Osteocyte (in vitro differentiated cells): ENCODE measurements around the gene MYH9. TPM values are rescaled to one million over a fixed set of nuclear protein-coding genes. Genes with fewer than 3 reads are reported as not detected.
"Not testable (repeated sequence)": the region's sequence is repeated elsewhere in the genome, so short reads cannot be mapped to it uniquely, and the experiment has no call there.

Experiments used
- DNase-seq: peaks from one replicate; pipeline ENCODE4 v3.0.0; 2021; ENCODE audit warnings: mixed read lengths; ENCODE audit not compliant: unreplicated experiment; ENCODE audit errors: extremely low spot score
- H3K27ac Mint-ChIP-seq: one replicate; pipeline ENCODE4 v1.8.0; 2021; ENCODE audit warnings: mild to moderate bottlenecking, mixed read lengths; ENCODE audit not compliant: unreplicated experiment
- H3K27me3 Mint-ChIP-seq: one replicate; pipeline ENCODE4 v1.8.0; 2021; ENCODE audit warnings: mixed read lengths; ENCODE audit not compliant: unreplicated experiment
- H3K36me3 Mint-ChIP-seq: one replicate; pipeline ENCODE4 v1.8.0; 2021; ENCODE audit warnings: mixed read lengths; ENCODE audit not compliant: unreplicated experiment
- H3K4me1 Mint-ChIP-seq: one replicate; pipeline ENCODE4 v1.8.0; 2021; ENCODE audit warnings: mixed read lengths; ENCODE audit not compliant: unreplicated experiment
- H3K4me3 Mint-ChIP-seq: one replicate; pipeline ENCODE4 v1.8.0; 2021; ENCODE audit warnings: mild to moderate bottlenecking, moderate library complexity, mixed read lengths; ENCODE audit not compliant: unreplicated experiment
- H3K9me3 Mint-ChIP-seq: one replicate; pipeline ENCODE4 v1.8.0; 2021; ENCODE audit warnings: mixed read lengths; ENCODE audit not compliant: unreplicated experiment
- CTCF ChIP-seq: fragments of 200-600 bp; sonication (generic); IDR thresholded peaks from 2 replicates; pipeline ENCODE4 v1.5.0; 2021; ENCODE audit warnings: antibody characterized with exemption, mild to moderate bottlenecking, moderate library complexity
- total RNA-seq: library from RNA; stranded (reverse); gene quantifications from 2 replicates; pipeline ENCODE4 v1.2.1, GENCODE V29; 2021

The MYH9 gene
- total RNA-seq, 1 donor from 2014 or later: 938 TPM

GRCh38 chr22:36294801-36295200, 93.0 kb downstream of the MYH9 start:
- TF ChIP-seq CTCF: no peak
- Mint-ChIP-seq H3K4me3 (no peak overlapping the region), H3K9me3 (no peaks in the 10 kb centered on the region), H3K27me3 (no peaks in the 10 kb centered on the region), H3K4me1 (no peaks in the 10 kb centered on the region), H3K27ac (no peak overlapping the region), H3K36me3 (peaks cover 56% of the 10 kb centered on the region)
- DNase-seq: no peak

- Mint-ChIP-seq H3K4me1 (no peaks in the 10 kb centered on the region), H3K9me3 (no peaks in the 10 kb centered on the region), H3K36me3 (peaks cover 57% of the 10 kb centered on the region), H3K27me3 (no peaks in the 10 kb centered on the region), H3K4me3 (no peak overlapping the region), H3K27ac (no peak overlapping the region)
- no peak for TF ChIP-seq CTCF
- no peak for DNase-seq
Measured at GRCh38 chr22:36294293-36294620, 93.5 kb downstream of the MYH9 start.

- peaks cover 58% of the 10 kb centered on the region for H3K36me3 Mint-ChIP-seq
- H3K4me1 Mint-ChIP-seq: no peaks in the 10 kb centered on the region
- no peaks in the 10 kb centered on the region for H3K9me3 Mint-ChIP-seq
- H3K27ac Mint-ChIP-seq: no peak overlapping the region
- no peaks in the 10 kb centered on the region for H3K27me3 Mint-ChIP-seq
- no peak for DNase-seq
- TF ChIP-seq CTCF: no peak
- no peak overlapping the region for H3K4me3 Mint-ChIP-seq
Measured at GRCh38 chr22:36293606-36294292, 94.0 kb downstream of the MYH9 start.

- H3K4me3 Mint-ChIP-seq: no peak overlapping the region
- H3K4me1 Mint-ChIP-seq: no peaks in the 10 kb centered on the region
- H3K27me3 Mint-ChIP-seq: no peaks in the 10 kb centered on the region
- TF ChIP-seq CTCF: no peak
- peaks cover 58% of the 10 kb centered on the region for H3K36me3 Mint-ChIP-seq
- no peaks in the 10 kb centered on the region for H3K9me3 Mint-ChIP-seq
- H3K27ac Mint-ChIP-seq: no peak overlapping the region
- no peak for DNase-seq
Measured at GRCh38 chr22:36292823-36293530, 94.8 kb downstream of the MYH9 start.

- H3K27me3 Mint-ChIP-seq: no peaks in the 10 kb centered on the region
- no peaks in the 10 kb centered on the region for H3K9me3 Mint-ChIP-seq
- H3K4me1 Mint-ChIP-seq: peaks cover under 1% of the 10 kb centered on the region
- no peak for TF ChIP-seq CTCF
- H3K27ac Mint-ChIP-seq: no peak overlapping the region
- peaks cover 56% of the 10 kb centered on the region for H3K36me3 Mint-ChIP-seq
- H3K4me3 Mint-ChIP-seq: no peak overlapping the region
- DNase-seq: no peak
Measured at GRCh38 chr22:36291831-36292740, 95.7 kb downstream of the MYH9 start.

- not testable (repeated sequence) for H3K4me3 Mint-ChIP-seq, H3K9me3 Mint-ChIP-seq, H3K27me3 Mint-ChIP-seq, H3K4me1 Mint-ChIP-seq, DNase-seq, H3K27ac Mint-ChIP-seq
- H3K36me3 Mint-ChIP-seq: peaks cover 59% of the 10 kb centered on the region
Measured at GRCh38 chr22:36290391-36291075, 97.2 kb downstream of the MYH9 start.

- not testable (repeated sequence) for H3K27me3 Mint-ChIP-seq, H3K27ac Mint-ChIP-seq, H3K4me3 Mint-ChIP-seq, H3K4me1 Mint-ChIP-seq, H3K9me3 Mint-ChIP-seq, DNase-seq
- H3K36me3 Mint-ChIP-seq: peaks cover 54% of the 10 kb centered on the region
Measured at GRCh38 chr22:36289948-36290371, 97.8 kb downstream of the MYH9 start.
